ENCODE results near the gene PRPSAP1.

The PRPSAP1 gene

GRCh38 chr17:76383546-76384221 lies 30.0 kb upstream of the PRPSAP1 start:
- no peak for DNase-seq (ENCODE audit: low read depth)

GRCh38 chr17:76382803-76383545 lies 29.3 kb upstream of the PRPSAP1 start:
- DNase-seq (ENCODE audit: low read depth): no peak

GRCh38 chr17:76382351-76382802 lies 28.7 kb upstream of the PRPSAP1 start:
- no peak for DNase-seq (ENCODE audit: low read depth)

- DNase-seq (ENCODE audit: low read depth): no peak
These were observed 28.1 kb upstream of the PRPSAP1 start for GRCh38 chr17:76381633-76382350.

- DNase-seq (ENCODE audit: low read depth): no peak
These were observed 26.1 kb upstream of the PRPSAP1 start for GRCh38 chr17:76379646-76380376.

- DNase-seq (ENCODE audit: low read depth): no peak
These were observed 25.5 kb upstream of the PRPSAP1 start for GRCh38 chr17:76379275-76379641.

GRCh38 chr17:76378548-76379274 lies 25.0 kb upstream of the PRPSAP1 start:
- no peak for DNase-seq (ENCODE audit: low read depth)

GRCh38 chr17:76376318-76377133 lies 22.8 kb upstream of the PRPSAP1 start:
- DNase-seq (ENCODE audit: low read depth): no peak

GRCh38 chr17:76371656-76372628 lies 18.2 kb upstream of the PRPSAP1 start:
- DNase-seq (ENCODE audit: low read depth): no peak

GRCh38 chr17:76370261-76370993 lies 16.7 kb upstream of the PRPSAP1 start:
- DNase-seq (ENCODE audit: low read depth): no peak

- no peak for DNase-seq (ENCODE audit: low read depth)
These were observed 16.1 kb upstream of the PRPSAP1 start for GRCh38 chr17:76369804-76370203.

GRCh38 chr17:76369379-76369778 lies 15.7 kb upstream of the PRPSAP1 start:
- DNase-seq (ENCODE audit: low read depth): no peak

GRCh38 chr17:76368545-76368944 lies 14.8 kb upstream of the PRPSAP1 start:
- no peak for DNase-seq (ENCODE audit: low read depth)

- DNase-seq (ENCODE audit: low read depth): no peak
These were observed 13.9 kb upstream of the PRPSAP1 start for GRCh38 chr17:76367642-76368041.

GRCh38 chr17:76366247-76366646 lies 12.5 kb upstream of the PRPSAP1 start:
- DNase-seq (ENCODE audit: low read depth): no peak

- DNase-seq (ENCODE audit: low read depth): no peak
These were observed 11.7 kb upstream of the PRPSAP1 start for GRCh38 chr17:76365256-76365903.

GRCh38 chr17:76363107-76363842 lies 9.6 kb upstream of the PRPSAP1 start:
- DNase-seq (ENCODE audit: low read depth): no peak

Data from T follicular helper cell (primary cell).